GM23248 (cell line): ENCODE data around the gene TMEM9B.

ENCODE experiments used
- EZH2 ChIP-seq: fragments of 200-600 bp; sonication (generic); IDR thresholded peaks from 2 replicates; pipeline ENCODE4 v1.6.1; 2018; ENCODE audit warnings: antibody characterized with exemption, mild to moderate bottlenecking; ENCODE audit not compliant: insufficient read depth, poor library complexity, severe bottlenecking
- EZH2phosphoT487 ChIP-seq: fragments of 200-600 bp; sonication (generic); IDR thresholded peaks from 2 replicates; pipeline ENCODE4 v1.6.1; 2018; ENCODE audit warnings: antibody characterized with exemption, moderate library complexity, mild to moderate bottlenecking, low read depth; ENCODE audit not compliant: insufficient read depth

DNA sequence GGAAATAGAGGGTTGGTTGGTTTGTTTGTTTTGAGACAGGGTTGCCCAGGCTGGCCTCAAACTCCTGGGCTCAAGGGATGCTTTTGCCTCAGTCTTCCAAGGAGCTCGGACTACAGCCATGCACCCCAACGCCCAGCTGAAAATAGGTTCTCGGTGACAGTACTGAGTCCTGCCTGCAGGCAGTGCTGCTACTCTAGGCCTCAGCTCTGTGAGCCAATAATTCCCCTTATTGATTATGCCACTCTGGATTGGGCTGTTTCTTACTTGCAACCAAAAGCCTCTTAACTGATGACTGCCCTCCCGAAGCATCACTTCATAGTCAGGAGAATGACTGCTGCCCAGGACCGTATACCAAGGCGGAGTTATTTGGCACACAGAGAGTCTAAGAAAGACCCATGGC, 30.3 kb downstream of the TMEM9B start:
- TF ChIP-seq EZH2phosphoT487 (no peak), EZH2 (no peak)
